MM.1S (cell line): ENCODE results near the gene EPSTI1.
"Not testable (repeated sequence)": the region's sequence is repeated elsewhere in the genome, so short reads cannot be mapped to it uniquely, and the experiment has no call there.

Experiments used
- DNase-seq: peaks from one replicate; pipeline ENCODE4 v3.0.0-alpha.2; 2015
- H2AFZ ChIP-seq: fragments of 300-600 bp; sonication (generic); 2 replicates; pipeline ENCODE4 v1.6.0; 2016; ENCODE audit warnings: antibody characterized with exemption, low read length
- H3F3A ChIP-seq: fragments of 300-600 bp; sonication (generic); 2 replicates; pipeline ENCODE4 v1.6.1; 2016; ENCODE audit warnings: mild to moderate bottlenecking, antibody characterized with exemption, low read length, moderate library complexity, mixed read lengths; ENCODE audit not compliant: insufficient read depth
- H3K27ac ChIP-seq: fragments of 300-600 bp; sonication (generic); 2 replicates; pipeline ENCODE4 v1.5.1; 2016; ENCODE audit warnings: mild to moderate bottlenecking, low read length
- H3K27me3 ChIP-seq: fragments of 300-600 bp; sonication (generic); replicated peaks from 2 replicates; pipeline ENCODE4 v1.6.0; 2016; ENCODE audit warnings: low read length; ENCODE audit not compliant: insufficient read depth
- H3K36me3 ChIP-seq: fragments of 300-600 bp; sonication (generic); replicated peaks from 2 replicates; pipeline ENCODE4 v1.6.1; 2016; ENCODE audit warnings: mild to moderate bottlenecking, low read length, mixed read lengths; ENCODE audit not compliant: insufficient read depth
- H3K4me1 ChIP-seq: fragments of 300-600 bp; sonication (generic); 2 replicates; pipeline ENCODE4 v1.6.1; 2016; ENCODE audit warnings: low read length, mixed read lengths
- H3K4me2 ChIP-seq: fragments of 300-600 bp; sonication (generic); 2 replicates; pipeline ENCODE4 v1.6.0; 2016; ENCODE audit warnings: low read depth, low read length
- H3K4me3 ChIP-seq: fragments of 300-600 bp; sonication (generic); 2 replicates; pipeline ENCODE4 v1.5.1; 2016; ENCODE audit warnings: low read length, mixed read lengths
- H3K79me2 ChIP-seq: fragments of 300-600 bp; sonication (generic); 2 replicates; pipeline ENCODE4 v1.6.1; 2016; ENCODE audit warnings: mixed run types, low read length, mixed read lengths
- H3K9ac ChIP-seq: fragments of 300-600 bp; sonication (generic); 2 replicates; pipeline ENCODE4 v1.6.1; 2016; ENCODE audit warnings: low read length, mixed read lengths
- H3K9me2 ChIP-seq: fragments of 300-600 bp; sonication (generic); replicated peaks from 2 replicates; pipeline ENCODE4 v1.6.1; 2016; ENCODE audit warnings: mild to moderate bottlenecking, low read length, mixed read lengths; ENCODE audit not compliant: insufficient read depth
- H3K9me3 ChIP-seq: fragments of 300-600 bp; sonication (generic); replicated peaks from 2 replicates; pipeline ENCODE4 v1.6.1; 2016; ENCODE audit warnings: mild to moderate bottlenecking, low read length, mixed read lengths; ENCODE audit not compliant: insufficient read depth
- H4K20me1 ChIP-seq: fragments of 300-600 bp; sonication (generic); 2 replicates; pipeline ENCODE4 v1.6.1; 2016; ENCODE audit warnings: mild to moderate bottlenecking, low read length, moderate library complexity, mixed read lengths; ENCODE audit not compliant: insufficient read depth
- CTCF ChIP-seq: fragments of 300-600 bp; sonication (generic); IDR thresholded peaks from 2 replicates; pipeline ENCODE4 v1.5.1; 2016; ENCODE audit warnings: antibody characterized with exemption, low read length, mixed read lengths
- EZH2 ChIP-seq: fragments of 300-600 bp; sonication (generic); optimal IDR thresholded peaks from 2 replicates; pipeline ENCODE3; 2017; ENCODE audit warnings: low read depth, mild to moderate bottlenecking, antibody characterized with exemption, low read length, mixed read lengths
- EZH2phosphoT487 ChIP-seq: fragments of 300-600 bp; sonication (generic); IDR thresholded peaks from 2 replicates; pipeline ENCODE4 v1.6.1; 2018; ENCODE audit warnings: antibody characterized with exemption, low read length

The EPSTI1 gene

GRCh38 chr13:42867232-42867631, 124.8 kb downstream of the EPSTI1 start:
- H3K9ac ChIP-seq = no peak overlapping the region
- no peak overlapping the region for H3K4me2 ChIP-seq
- H3K4me3 ChIP-seq = no peak overlapping the region
- no peak overlapping the region for H3K27ac ChIP-seq
- no peaks in the 10 kb centered on the region for H3K27me3 ChIP-seq
- H2AFZ ChIP-seq = no peak overlapping the region
- H3K79me2 ChIP-seq = no peaks in the 10 kb centered on the region
- H3K9me3 ChIP-seq = no peaks in the 10 kb centered on the region
- H3K9me2 ChIP-seq = no peaks in the 10 kb centered on the region
- H3F3A ChIP-seq = no peaks in the 10 kb centered on the region
- H3K36me3 ChIP-seq = no peaks in the 10 kb centered on the region
- no peaks in the 10 kb centered on the region for H3K4me1 ChIP-seq
- TF ChIP-seq EZH2phosphoT487 = no peak
- no peak for TF ChIP-seq EZH2
- no peak for TF ChIP-seq CTCF
- no peak for DNase-seq
- no peaks in the 10 kb centered on the region for H4K20me1 ChIP-seq

- Histone ChIP-seq H3K4me3 (no peak overlapping the region), H3K9me3 (no peaks in the 10 kb centered on the region), H3K27me3 (no peaks in the 10 kb centered on the region), H3F3A (no peaks in the 10 kb centered on the region), H3K4me1 (no peaks in the 10 kb centered on the region), H2AFZ (no peak overlapping the region), H3K9ac (no peak overlapping the region), H3K4me2 (no peak overlapping the region), H3K9me2 (no peaks in the 10 kb centered on the region), H3K36me3 (no peaks in the 10 kb centered on the region), H4K20me1 (no peaks in the 10 kb centered on the region), H3K27ac (no peak overlapping the region), H3K79me2 (no peaks in the 10 kb centered on the region)
- no peak for DNase-seq
- TF ChIP-seq CTCF (no peak), EZH2phosphoT487 (no peak), EZH2 (no peak)
Observed at GRCh38 chr13:42865768-42866102, 126.3 kb downstream of the EPSTI1 start.

- H2AFZ ChIP-seq = no peak overlapping the region
- no peaks in the 10 kb centered on the region for H3K27me3 ChIP-seq
- no peaks in the 10 kb centered on the region for H3K4me1 ChIP-seq
- H3K9me2 ChIP-seq = no peaks in the 10 kb centered on the region
- no peak overlapping the region for H3K4me3 ChIP-seq
- no peak overlapping the region for H3K4me2 ChIP-seq
- no peak overlapping the region for H3K27ac ChIP-seq
- no peaks in the 10 kb centered on the region for H3F3A ChIP-seq
- no peaks in the 10 kb centered on the region for H4K20me1 ChIP-seq
- no peaks in the 10 kb centered on the region for H3K79me2 ChIP-seq
- TF ChIP-seq EZH2 = no peak
- no peak for TF ChIP-seq CTCF
- no peak for TF ChIP-seq EZH2phosphoT487
- DNase-seq = no peak
- no peaks in the 10 kb centered on the region for H3K9me3 ChIP-seq
- no peak overlapping the region for H3K9ac ChIP-seq
- no peaks in the 10 kb centered on the region for H3K36me3 ChIP-seq
Observed at GRCh38 chr13:42864952-42865767, 126.9 kb downstream of the EPSTI1 start.

- H3K27me3 ChIP-seq, H3K36me3 ChIP-seq: not testable (repeated sequence)
Observed at GRCh38 chr13:42862370-42862769, 129.7 kb downstream of the EPSTI1 start.

More at GRCh38 chr13:42862370-42862769, 129.7 kb downstream of the EPSTI1 start:
- H3F3A ChIP-seq, H3K79me2 ChIP-seq, H3K9ac ChIP-seq, DNase-seq, H3K9me3 ChIP-seq, H2AFZ ChIP-seq, H4K20me1 ChIP-seq, H3K4me2 ChIP-seq, H3K4me1 ChIP-seq, H3K27ac ChIP-seq, H3K4me3 ChIP-seq, H3K9me2 ChIP-seq: not testable (repeated sequence)
